Right kidney (tissue), 1 donor: ENCODE measurements around the gene TMCO1.
"Not testable (repeated sequence)": the region's sequence is repeated elsewhere in the genome, so short reads cannot be mapped to it uniquely, and the experiment has no call there.

Experiments
- DNase-seq: peaks from one replicate; pipeline ENCODE4 v3.0.0-alpha.2; 2016

TMCO1 gene

DNA sequence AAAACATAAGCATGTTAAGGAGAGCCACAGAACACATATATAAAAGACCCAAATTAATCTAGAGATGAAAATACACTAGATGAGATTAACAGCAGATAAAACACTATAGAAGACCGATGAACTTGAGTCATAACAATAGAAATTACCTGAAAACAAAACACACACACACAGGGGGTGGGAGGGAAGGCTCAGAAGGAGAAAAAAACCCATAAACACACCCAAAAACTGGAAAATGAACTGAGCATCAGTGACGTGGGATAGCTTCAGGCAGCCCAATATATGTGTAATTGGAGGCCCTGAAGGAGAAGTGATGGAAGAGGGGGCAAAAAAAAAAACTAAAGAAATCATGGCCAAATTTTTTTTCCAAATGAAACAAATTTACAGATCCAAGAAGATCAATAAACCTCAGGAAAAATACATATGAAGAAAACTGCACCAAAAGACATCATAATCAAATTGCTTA lies 81.7 kb downstream of the TMCO1 start:
- no peak for DNase-seq

DNA sequence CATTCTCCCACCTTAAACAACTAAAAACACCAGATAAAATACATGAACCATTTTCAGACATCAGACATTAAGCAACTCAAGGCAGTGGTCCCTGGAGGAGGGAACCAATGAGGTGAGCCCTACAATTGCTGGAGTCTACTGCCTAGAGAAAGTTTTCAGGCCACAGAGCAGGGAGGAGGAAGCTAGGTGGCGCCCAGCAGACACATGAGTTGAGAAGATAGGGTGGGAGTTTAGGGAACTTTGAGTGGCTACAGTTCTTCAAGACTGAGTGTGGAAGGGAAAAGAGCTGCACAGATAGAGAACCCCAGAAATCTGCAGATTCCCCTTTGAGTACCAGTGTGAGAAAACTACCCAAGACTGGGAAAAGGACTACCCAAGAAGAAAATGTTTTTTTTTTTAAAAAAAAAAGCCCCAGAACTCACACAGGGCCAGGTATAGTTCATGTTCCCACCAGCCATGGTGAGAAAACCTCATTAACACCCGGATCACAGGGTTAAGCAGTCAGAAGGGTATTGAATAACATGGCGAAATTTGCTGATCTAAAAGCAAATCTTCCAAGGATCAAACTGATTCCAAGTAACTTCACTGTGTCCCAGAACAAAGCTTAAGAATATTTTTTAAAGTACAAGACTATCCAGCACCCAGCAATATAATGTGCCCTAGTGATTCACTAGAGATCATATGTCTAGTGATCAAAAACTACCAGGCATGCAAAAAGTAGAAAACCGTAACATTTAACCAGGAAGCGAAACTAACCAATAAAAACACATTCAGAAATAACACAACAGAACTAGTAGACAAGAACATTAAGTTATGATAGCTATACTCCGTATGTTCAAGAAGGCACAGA lies 82.3 kb downstream of the TMCO1 start:
- DNase-seq, result no peak

DNA sequence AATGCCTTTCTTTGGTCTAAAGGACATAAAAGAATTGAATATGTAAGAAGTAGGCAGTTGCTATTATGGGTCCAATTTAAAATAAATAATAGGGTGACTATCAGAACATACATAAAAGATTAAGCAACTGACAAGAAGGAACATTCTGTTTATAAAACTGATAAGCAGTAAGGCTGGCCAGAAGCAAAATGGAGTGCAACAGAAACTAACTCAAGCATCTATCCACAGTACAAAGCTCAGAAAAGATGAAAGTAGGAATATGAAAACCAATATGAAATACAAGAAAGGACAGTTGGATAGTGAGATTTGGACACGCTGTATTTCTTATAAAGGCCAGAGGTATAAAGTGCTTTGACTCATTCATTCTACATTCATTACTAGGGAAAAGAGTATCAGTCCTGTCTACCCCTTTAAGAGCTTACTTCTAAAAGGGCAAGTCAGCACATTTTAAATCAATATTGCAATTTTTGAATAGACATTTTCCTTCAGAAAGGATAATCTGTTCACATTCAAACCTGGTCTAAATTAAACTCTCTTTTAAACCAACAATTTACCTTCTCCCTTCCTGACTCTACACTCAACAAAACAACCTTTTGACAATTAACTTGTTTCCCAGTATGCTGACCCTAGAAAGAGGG lies 84.7 kb downstream of the TMCO1 start:
- no peak for DNase-seq

DNA sequence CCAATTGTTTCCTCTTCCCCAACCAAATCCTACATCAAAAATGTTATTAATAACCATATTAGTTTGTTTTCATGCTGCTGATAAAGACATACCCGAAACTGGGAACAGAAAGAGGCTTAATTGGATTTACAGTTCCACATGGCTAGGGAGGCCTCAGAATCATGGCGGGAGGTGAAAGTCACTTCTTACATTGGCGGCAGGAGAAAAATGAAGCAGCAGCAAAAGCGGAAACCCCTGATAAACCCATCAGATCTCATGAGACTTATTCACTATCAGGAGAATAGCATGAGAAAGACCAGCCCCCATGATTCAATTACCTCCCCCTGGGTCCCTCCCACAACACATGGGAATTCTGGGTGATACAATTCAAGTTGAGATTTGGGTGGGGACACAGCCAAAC lies 87.9 kb downstream of the TMCO1 start:
- DNase-seq, result not testable (repeated sequence)

DNA sequence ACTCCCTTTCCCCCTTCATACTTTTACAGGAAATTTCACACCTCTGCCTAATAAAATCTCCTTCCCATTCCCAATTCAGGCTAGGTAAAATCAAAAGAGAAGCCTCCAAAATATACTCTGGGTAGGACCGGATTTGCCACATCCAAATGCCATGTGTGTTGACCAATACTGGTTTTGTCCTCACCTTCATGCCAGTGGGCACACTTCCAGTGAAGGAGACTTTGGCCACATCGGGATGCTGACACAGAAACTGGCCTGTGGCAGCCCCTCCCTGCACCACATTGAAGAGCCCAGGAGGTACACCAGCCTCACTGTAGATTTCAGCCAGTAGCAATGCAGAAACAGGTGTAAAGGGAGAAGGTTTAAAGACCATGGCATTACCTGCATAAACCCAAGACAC lies 88.4 kb downstream of the TMCO1 start:
- no peak for DNase-seq

DNA sequence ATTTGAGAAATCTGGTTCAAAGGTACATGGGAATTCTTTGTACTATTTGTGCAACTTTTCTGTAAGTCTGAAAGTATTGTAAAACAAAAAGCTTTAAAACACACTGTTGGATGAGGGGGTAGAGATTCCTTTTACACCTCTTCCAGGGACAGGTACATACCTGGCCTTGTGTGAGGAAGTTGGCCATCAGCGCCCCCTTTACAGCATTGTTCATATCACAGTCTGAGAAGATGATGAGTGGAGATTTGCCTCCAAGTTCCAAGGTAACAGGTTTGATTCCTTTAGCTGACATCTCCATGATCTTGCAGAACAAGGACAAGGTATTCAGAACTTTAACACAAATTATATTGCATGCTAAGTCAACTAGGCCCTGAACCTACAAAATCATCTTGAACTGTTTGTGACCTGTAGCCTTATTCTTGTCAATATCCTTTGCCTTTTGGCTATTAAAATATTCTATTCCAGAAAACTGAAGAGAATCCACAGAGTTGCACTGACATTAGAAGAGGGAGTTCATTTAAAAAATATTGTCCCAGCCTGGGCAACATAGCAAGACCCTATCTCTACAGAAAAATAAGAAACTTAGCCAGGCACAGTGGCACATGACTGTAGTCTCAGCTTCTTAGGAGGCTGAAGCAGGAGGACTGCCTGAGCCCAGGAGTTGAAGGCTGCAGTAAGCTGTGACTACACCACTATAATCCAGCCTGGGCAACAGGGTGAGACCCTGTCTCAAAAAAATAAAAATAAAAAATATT lies 89.2 kb downstream of the TMCO1 start:
- no peak for DNase-seq

DNA sequence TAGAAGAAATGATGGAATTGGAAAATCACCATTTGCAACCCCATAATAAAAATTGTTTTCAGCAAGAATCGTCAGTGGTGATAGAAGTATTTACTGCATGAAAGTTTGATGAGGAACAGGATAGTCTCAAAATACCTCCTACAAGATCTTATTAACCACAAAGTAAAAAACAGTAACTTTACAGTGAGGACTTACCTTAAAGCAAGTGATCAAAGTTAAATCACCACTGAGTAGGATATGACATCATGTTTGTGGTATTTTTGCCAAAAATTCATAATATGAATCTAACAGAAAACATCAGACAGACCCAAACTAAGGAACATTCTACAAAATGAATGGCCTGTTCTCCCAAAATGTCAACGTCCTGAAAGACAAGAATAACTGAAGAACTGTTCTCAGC lies 90.2 kb downstream of the TMCO1 start:
- no peak for DNase-seq
